ENCODE data around the gene WTAP.

GRCh38 chr6:159715166-159715565 lies 12.1 kb upstream of the WTAP start:
- no peak for TF ChIP-seq CTCF (conservative IDR thresholded peaks at IDR 0.05; ENCODE audit: low read depth in 2 of 2)
- TF ChIP-seq JUNB (IDR thresholded peaks at IDR 0.05; ENCODE audit: unreplicated experiment): no peak

Measured in GM23338 (cell line).